ENCODE data around the gene STRN. TPM values are rescaled to one million over a fixed set of nuclear protein-coding genes. Genes with fewer than 3 reads are reported as not detected.
"Not testable (repeated sequence)": the region's sequence is repeated elsewhere in the genome, so short reads cannot be mapped to it uniquely, and the experiment has no call there.

The STRN gene
- total RNA-seq, 1 donor from 2014 or later = 24.7 TPM

DNA sequence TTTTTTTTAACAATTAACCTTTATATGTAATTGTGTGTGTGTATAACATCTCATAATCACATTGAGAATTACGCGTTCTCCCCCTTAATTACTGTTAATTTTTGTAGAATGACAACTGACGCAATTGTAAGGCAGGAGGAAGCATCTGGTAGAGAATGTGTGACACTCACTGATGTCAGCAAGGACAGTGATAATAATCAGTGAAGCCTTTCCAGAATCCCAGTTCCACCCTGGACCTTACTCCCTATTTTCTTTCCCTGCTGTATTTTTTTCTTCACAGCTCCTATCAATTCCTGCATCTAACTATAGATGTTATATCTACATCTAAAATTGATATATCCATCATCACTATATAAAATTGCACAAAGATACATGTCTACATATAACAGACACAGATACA is 16.1 kb upstream of the STRN start:
- DNase-seq = no peak
- Mint-ChIP-seq H3K9me3 (peaks cover 7% of the 10 kb centered on the region), H3K27me3 (no peaks in the 10 kb centered on the region), H3K4me3 (no peak overlapping the region), H3K27ac (no peak overlapping the region), H3K36me3 (ENCODE audit: low read depth) (peaks cover 57% of the 10 kb centered on the region), H3K4me1 (no peaks in the 10 kb centered on the region)
- TF ChIP-seq CTCF (IDR thresholded peaks at IDR 0.05) = no peak
- intact Hi-C loops (cut with micrococcal nuclease) = no loop called here
- ChIA-PET POLR2A (interaction anchor here (0.6 to 1.7 kb wide), 2 partner anchors 16 to 94 kb away, joined by 3 read pairs; partner anchors contain the start of gene STRN), CTCF (no interaction called here)
- ATAC-seq (ENCODE audit: low read depth) = no peak

- Mint-ChIP-seq H3K36me3 (ENCODE audit: low read depth) (peaks cover 53% of the 10 kb centered on the region), H3K27me3 (no peaks in the 10 kb centered on the region), H3K4me1 (no peaks in the 10 kb centered on the region), H3K9me3 (peaks cover 7% of the 10 kb centered on the region), H3K27ac (no peak overlapping the region), H3K4me3 (no peak overlapping the region)
- intact Hi-C loops (cut with micrococcal nuclease) = no loop called here
- no peak for ATAC-seq (ENCODE audit: low read depth)
- POLR2A ChIA-PET = interaction anchor here (1.7 kb wide), 1 partner anchor 15 kb away, joined by 3 read pairs; the partner anchor contains the start of gene STRN
- DNase-seq = no peak
- TF ChIP-seq CTCF (IDR thresholded peaks at IDR 0.05) = no peak
- CTCF ChIA-PET = no interaction called here
These were observed 15.6 kb upstream of the STRN start for GRCh38 chr2:36981911-36982310.

DNA sequence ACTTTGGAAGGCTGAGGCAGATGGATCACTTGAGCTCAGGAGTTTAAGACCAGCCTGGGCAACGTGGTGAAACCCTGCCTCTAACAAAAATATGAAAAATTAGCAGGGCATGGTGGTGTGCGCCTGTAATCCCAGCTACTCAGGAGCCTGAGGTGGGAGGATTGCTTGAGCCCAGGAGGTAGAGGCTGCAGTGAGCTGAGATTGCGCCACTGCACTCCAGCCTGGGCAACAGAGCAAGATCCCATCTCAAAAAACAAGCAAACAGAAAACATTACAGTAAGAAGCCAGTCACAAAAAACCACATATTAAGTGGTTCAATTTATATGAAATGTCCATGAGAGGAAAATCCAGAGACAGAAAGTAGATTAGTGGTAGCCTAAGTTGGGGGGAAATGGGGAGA is 12.7 kb upstream of the STRN start:
- DNase-seq; ATAC-seq (ENCODE audit: low read depth); H3K27ac Mint-ChIP-seq; H3K27me3 Mint-ChIP-seq; intact Hi-C loops (cut with micrococcal nuclease); H3K4me1 Mint-ChIP-seq; H3K4me3 Mint-ChIP-seq; CTCF ChIA-PET; H3K9me3 Mint-ChIP-seq: not testable (repeated sequence)
- H3K36me3 Mint-ChIP-seq (ENCODE audit: low read depth) = peaks cover 34% of the 10 kb centered on the region
- POLR2A ChIA-PET = interaction anchor here (1.2 kb wide), 1 partner anchor 12 kb away, joined by 5 read pairs; the partner anchor contains the start of gene STRN

DNA sequence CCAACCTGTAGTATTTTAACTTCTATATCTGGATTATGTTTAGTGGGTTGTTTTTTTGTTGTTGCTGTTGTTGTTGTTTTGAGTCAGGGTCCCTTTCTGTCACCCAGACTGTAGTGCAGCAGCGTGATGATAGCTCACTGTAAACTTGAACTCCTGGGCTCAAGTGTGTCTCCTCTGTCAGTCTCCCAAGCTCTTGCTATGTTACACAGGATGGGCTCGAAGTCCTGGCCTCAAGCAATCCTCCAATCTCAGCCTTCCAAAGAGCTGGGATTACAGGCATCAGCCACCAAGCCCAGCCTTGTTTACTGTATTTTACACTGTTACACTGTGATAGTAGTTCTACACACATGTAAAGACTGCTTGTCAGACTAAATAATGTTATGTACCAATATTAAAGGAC is 9.7 kb upstream of the STRN start:
- intact Hi-C loops (cut with micrococcal nuclease) = no loop called here
- no peak overlapping the region for H3K27ac Mint-ChIP-seq

DNA sequence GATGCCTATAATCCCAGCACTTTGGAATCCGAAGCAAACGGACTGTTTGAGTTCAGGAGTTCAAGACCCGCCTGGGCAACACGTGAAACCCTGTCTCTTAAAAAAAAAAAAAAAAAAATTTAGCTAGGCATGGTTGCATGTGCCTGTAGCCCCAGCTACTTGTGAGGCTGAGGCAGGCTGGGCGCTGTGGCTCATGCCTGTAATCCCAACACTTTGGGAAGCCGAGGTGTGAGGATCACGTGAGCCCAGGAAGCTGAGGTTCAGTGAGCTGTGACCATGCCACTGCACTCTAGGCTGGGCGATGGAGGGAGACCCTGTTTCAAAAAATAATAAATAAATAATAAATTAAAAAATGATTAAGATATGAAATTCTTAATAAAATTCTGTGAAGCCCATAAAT is 9.0 kb upstream of the STRN start:
- no peak overlapping the region for H3K27ac Mint-ChIP-seq
- CTCF ChIA-PET = no interaction called here
- peaks cover 7% of the 10 kb centered on the region for H3K9me3 Mint-ChIP-seq
- intact Hi-C loops (cut with micrococcal nuclease) = no loop called here
- no peak for TF ChIP-seq CTCF (IDR thresholded peaks at IDR 0.05)
- DNase-seq (no peak), ATAC-seq (ENCODE audit: low read depth) (no peak)
- no peaks in the 10 kb centered on the region for H3K27me3 Mint-ChIP-seq
- H3K4me1 Mint-ChIP-seq = no peaks in the 10 kb centered on the region
- no peak overlapping the region for H3K4me3 Mint-ChIP-seq
- POLR2A ChIA-PET = interaction anchor here (0.6 to 1.5 kb wide), 2 partner anchors 9 to 46 kb away, joined by 3 read pairs; partner anchors contain the start of gene STRN
- H3K36me3 Mint-ChIP-seq (ENCODE audit: low read depth) = peaks cover 20% of the 10 kb centered on the region

More for the DNA sequence above, 9.7 kb upstream of the STRN start:
- Mint-ChIP-seq H3K27me3 (no peaks in the 10 kb centered on the region), H3K4me1 (no peaks in the 10 kb centered on the region), H3K9me3 (peaks cover 7% of the 10 kb centered on the region), H3K36me3 (ENCODE audit: low read depth) (peaks cover 25% of the 10 kb centered on the region), H3K4me3 (no peak overlapping the region)
- ATAC-seq (ENCODE audit: low read depth) = no peak
- TF ChIP-seq CTCF (IDR thresholded peaks at IDR 0.05) = no peak
- POLR2A ChIA-PET = interaction anchor here (0.6 to 1.5 kb wide), 2 partner anchors 10 kb away, joined by 3 to 11 read pairs; partner anchors contain the start of gene STRN
- CTCF ChIA-PET = no interaction called here
- no peak for DNase-seq

DNA sequence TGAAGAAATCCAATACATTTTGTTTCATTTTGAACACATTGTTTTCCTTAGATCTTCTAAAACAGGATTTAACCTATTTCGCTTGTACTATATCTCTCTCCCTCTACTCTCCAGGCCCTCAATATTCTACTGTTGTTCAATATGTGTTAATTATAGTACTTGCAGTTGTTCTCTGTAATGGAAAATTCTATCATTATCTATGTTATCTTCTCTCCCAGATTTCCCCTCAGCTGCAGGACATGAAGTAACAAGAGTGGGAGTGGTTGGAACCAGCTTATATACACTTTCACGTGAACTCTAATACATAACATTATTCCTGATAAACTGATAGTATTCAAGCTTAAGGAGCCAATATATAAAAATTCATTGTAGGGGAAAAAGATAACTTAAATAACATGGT is 7.0 kb upstream of the STRN start:
- CTCF ChIA-PET = no interaction called here
- no peak for DNase-seq
- intact Hi-C loops (cut with micrococcal nuclease) = no loop called here

More for the DNA sequence above, 7.0 kb upstream of the STRN start:
- Mint-ChIP-seq H3K36me3 (ENCODE audit: low read depth) (peaks cover 3% of the 10 kb centered on the region), H3K27me3 (no peaks in the 10 kb centered on the region), H3K4me1 (peaks cover under 1% of the 10 kb centered on the region), H3K27ac (no peak overlapping the region), H3K9me3 (peaks cover 4% of the 10 kb centered on the region), H3K4me3 (no peak overlapping the region)
- no peak for ATAC-seq (ENCODE audit: low read depth)
- TF ChIP-seq CTCF (IDR thresholded peaks at IDR 0.05) = no peak
- POLR2A ChIA-PET = no interaction called here

All from activated B cell treated with CpG ODN at 0.5 μM for 24 hours (primary cell).